Gastrocnemius medialis (tissue), 4 donors: Measurements from ENCODE around the gene RASA3. TPM values are rescaled to one million over a fixed set of nuclear protein-coding genes. Genes with fewer than 3 reads are reported as not detected.

Experiments
- ATAC-seq, 2 donors: fragments of 150-250 bp; one replicate each; pipeline ENCODE4 v1.9.1; 2016
- DNase-seq, 2 donors: peaks; one replicate each; pipeline ENCODE4 v3.0.0-alpha.2; 2019
- H3K27ac ChIP-seq, 4 donors: fragments of 200-600 bp; sonication (generic); 1 replicate in 1 of 4; 2 replicates in 3 of 4; pipeline ENCODE4 v1.5.1; 2016 to 2018; ENCODE audit warnings: mild to moderate bottlenecking in 2 of 4, moderate library complexity in 1 of 4
- H3K27me3 ChIP-seq, 3 donors: fragments of 200-600 bp; sonication (generic) in 2 of 3; 1 replicate in 1 of 3; 2 replicates in 2 of 3; pipeline versions ENCODE4 v1.5.1 to v1.6.0; 2016 to 2019; ENCODE audit warnings: mild to moderate bottlenecking in 1 of 3, moderate library complexity in 1 of 3
- H3K36me3 ChIP-seq, 2 donors: fragments of 200-600 bp; sonication (generic) in 1 of 2; one replicate each; pipeline ENCODE4 v1.5.1; 2017 to 2018
- H3K4me1 ChIP-seq, 2 donors: fragments of 200-600 bp; sonication (generic) in 1 of 2; one replicate each; pipeline ENCODE4 v1.5.1; 2016 to 2017; ENCODE audit warnings: mild to moderate bottlenecking in 2 of 2
- H3K4me3 ChIP-seq, 4 donors: fragments of 200-600 bp; sonication (generic) in 3 of 4; 1 replicate in 1 of 4; 2 replicates in 3 of 4; pipeline ENCODE4 v1.5.1; 2016 to 2019; ENCODE audit warnings: mild to moderate bottlenecking in 2 of 4
- H3K9me3 ChIP-seq, 3 donors: fragments of 200-600 bp; sonication (generic) in 2 of 3; 1 replicate in 1 of 3; 2 replicates in 2 of 3; pipeline ENCODE4 v1.5.1; 2016 to 2019
- CTCF ChIP-seq, 5 experiments: fragments of 450-650 bp in 3 of 5; fragments of 200-600 bp in 2 of 5; sonication (generic) in 2 of 5; IDR thresholded peaks in 4 of 5; conservative IDR thresholded peaks in 1 of 5; 1 replicate in 4 of 5; 2 replicates in 1 of 5; pipeline ENCODE4 v1.5.1; 2016 to 2019; ENCODE audit warnings: antibody characterized with exemption in 5 of 5, mild to moderate bottlenecking in 3 of 5, moderate library complexity in 3 of 5
- POLR2A ChIP-seq, 2 donors: fragments of 450-650 bp; IDR thresholded peaks; one replicate each; pipeline ENCODE4 v1.6.1; 2017; ENCODE audit warnings: antibody characterized with exemption in 2 of 2, mild to moderate bottlenecking in 2 of 2, moderate library complexity in 2 of 2
- in situ Hi-C, 4 donors: fragments of 200-750 bp; cut with MboI; loops; one replicate each; pipeline versions ENCODE4 v1.15.0 to v1.8.0; 2017; ENCODE audit warnings: low sequenced_read_pairs in 4 of 4
- intact Hi-C: fragments of 100-400 bp; cut with DNase I; formaldehyde crosslinking; loops from one replicate; pipeline ENCODE4 v1.15.1; 2023; ENCODE audit warnings: low total_unique reads
- total RNA-seq, 4 donors: library from RNA; depleted of rRNA; stranded (reverse); fragments of >200 nt; gene quantifications; one replicate each; pipeline versions ENCODE4 v1.1.0 to v1.2.3, GENCODE V29; 2016

RASA3 gene
- total RNA-seq, 4 donors from 2014 or later, result 3.4 to 22.2 (median 10.8) TPM

DNA sequence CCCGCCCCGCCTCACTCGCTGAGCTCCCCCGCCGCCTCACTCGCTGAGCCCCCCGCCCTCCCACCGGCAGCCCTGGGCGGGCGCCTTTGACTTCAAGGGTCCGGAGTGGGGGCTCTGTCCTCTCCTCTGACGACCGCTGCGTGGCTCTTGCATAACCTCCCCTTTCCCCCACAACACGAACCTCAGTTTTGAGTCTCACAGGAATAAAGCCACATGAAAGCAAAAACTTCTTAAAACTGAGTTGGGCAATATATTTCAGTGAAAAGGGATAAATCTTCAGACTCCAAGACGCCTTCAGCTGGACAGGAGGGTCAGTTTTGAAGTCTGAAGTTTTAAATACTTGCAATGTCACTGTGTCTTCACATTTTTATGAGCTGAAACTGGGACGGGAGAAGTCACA lies 87.9 kb downstream of the RASA3 start:
- peaks cover 6 to 7% of the 10 kb centered on the region in 2 donors for H3K4me1 ChIP-seq
- intact Hi-C loops, result loop anchor here (5.0 kb wide), 1 partner anchor 183 kb away; no protein-coding TSS in a partner anchor
- H3K27me3 ChIP-seq, result no peaks in the 10 kb centered on the region
- peak overlapping the region in 1 of 4 donors; percentile 11 for H3K27ac ChIP-seq
- peak; percentile 27 to 60 for ATAC-seq
- peak in 1 of 2 donors; percentile 48 for DNase-seq
- in situ Hi-C loops, result no loop called here
- no peaks in the 10 kb centered on the region for H3K36me3 ChIP-seq
- no peak overlapping the region for H3K4me3 ChIP-seq
- TF ChIP-seq POLR2A (IDR thresholded peaks at IDR 0.05), result no peak
- no peak for TF ChIP-seq CTCF (IDR thresholded peaks at IDR 0.05 in 4 of 5, conservative IDR thresholded peaks at IDR 0.05 in 1 of 5)
- no peaks in the 10 kb centered on the region for H3K9me3 ChIP-seq

DNA sequence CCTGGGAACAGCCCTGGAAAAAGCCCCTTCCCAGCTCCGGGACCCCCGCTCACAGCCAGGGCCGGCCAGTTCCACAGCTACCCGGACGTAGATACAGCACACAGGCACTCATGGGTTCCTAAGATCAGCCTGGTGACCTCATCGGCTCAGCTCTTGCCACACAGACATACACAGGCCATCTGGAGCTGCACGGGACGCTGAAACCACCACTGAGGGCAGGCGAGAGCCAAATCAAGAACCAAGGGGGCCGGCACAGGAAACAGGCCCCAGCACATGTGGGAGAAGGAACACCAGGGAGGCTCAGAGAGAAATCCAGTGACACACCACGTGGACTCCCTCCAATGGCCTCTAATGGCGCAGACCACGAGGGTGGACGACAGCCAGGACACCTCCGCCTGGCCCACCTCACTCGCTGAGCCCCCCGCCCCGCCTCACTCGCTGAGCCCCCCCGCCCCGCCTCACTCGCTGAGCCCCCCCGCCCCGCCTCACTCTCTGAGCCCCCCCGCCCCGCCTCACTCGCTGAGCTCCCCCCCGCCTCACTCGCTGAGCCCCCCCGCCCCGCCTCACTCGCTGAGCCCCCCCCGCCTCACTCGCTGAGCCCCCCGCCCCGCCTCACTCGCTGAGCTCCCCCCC lies 88.9 kb downstream of the RASA3 start:
- Histone ChIP-seq H3K27me3 (no peaks in the 10 kb centered on the region), H3K4me1 (peaks cover 6 to 8% of the 10 kb centered on the region in 2 donors), H3K27ac (peak overlapping the region in 3 of 4 donors; percentile 4 to 70 (median 59)), H3K36me3 (no peaks in the 10 kb centered on the region), H3K4me3 (peak overlapping the region in 1 of 4 donors; percentile 2), H3K9me3 (no peaks in the 10 kb centered on the region)
- in situ Hi-C loops, result no loop called here
- TF ChIP-seq CTCF (IDR thresholded peaks at IDR 0.05 in 4 of 5, conservative IDR thresholded peaks at IDR 0.05 in 1 of 5) (peak in 2 of 5 experiments; percentile 20 to 49), POLR2A (IDR thresholded peaks at IDR 0.05) (no peak)
- DNase-seq (peak; percentile 71 to 79), ATAC-seq (peak; percentile 85 to 96)
- intact Hi-C loops, result loop anchor here (5.0 kb wide), 1 partner anchor 184 kb away; no protein-coding TSS in a partner anchor

DNA sequence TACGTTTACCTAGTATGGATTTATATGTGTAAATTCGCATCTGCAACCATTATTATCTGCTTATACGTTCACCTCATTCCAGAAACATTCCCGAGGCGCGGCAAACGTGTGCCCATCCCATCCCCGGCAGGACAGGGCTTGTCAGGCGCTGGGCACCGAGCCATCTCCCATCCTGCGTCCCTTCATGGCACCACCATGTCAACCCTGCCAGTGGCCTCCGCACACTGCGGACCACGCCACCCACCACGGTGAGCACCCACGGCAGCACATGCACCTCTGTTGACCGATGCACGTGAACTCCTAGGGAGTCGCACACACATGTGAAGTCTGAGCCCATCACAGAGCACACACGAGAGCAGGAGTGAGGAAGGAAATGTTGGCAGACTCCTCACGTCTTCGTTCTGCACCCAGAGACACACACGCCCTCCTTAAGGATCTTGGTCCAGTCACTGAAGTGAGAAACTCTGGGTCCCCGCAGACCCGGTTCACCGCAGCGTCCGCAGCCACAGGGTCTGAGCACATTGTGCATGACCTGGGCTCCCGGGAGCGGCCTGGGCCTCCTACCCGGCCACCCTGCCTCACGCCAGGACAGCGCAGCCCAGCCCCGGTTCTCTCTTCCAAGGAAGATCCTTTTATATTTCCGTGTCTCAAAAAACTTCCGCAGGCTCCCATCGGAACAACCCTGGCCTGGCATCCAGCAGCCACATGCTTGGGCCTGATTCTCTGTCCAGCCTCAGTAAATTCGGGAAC lies 90.2 kb downstream of the RASA3 start:
- TF ChIP-seq POLR2A (IDR thresholded peaks at IDR 0.05) (no peak), CTCF (IDR thresholded peaks at IDR 0.05 in 4 of 5, conservative IDR thresholded peaks at IDR 0.05 in 1 of 5) (no peak)
- in situ Hi-C loops, result no loop called here
- Histone ChIP-seq H3K27me3 (no peaks in the 10 kb centered on the region), H3K9me3 (no peaks in the 10 kb centered on the region), H3K36me3 (no peaks in the 10 kb centered on the region), H3K27ac (peak overlapping the region in 1 of 4 donors; percentile 70), H3K4me3 (no peak overlapping the region), H3K4me1 (peaks cover 10 to 18% of the 10 kb centered on the region in 2 donors)
- DNase-seq (no peak), ATAC-seq (no peak)
- intact Hi-C loops, result loop anchor here (5.0 kb wide), 1 partner anchor 185 kb away; no protein-coding TSS in a partner anchor

GRCh38 chr13:114041493-114041892 lies 90.9 kb downstream of the RASA3 start:
- TF ChIP-seq CTCF (IDR thresholded peaks at IDR 0.05 in 4 of 5, conservative IDR thresholded peaks at IDR 0.05 in 1 of 5), result no peak
- no peak for TF ChIP-seq POLR2A (IDR thresholded peaks at IDR 0.05)
- H3K27ac ChIP-seq, result no peak overlapping the region
- intact Hi-C loops, result loop anchor here (5.0 kb wide), 1 partner anchor 186 kb away; no protein-coding TSS in a partner anchor
- H3K4me1 ChIP-seq, result peaks cover 18 to 20% of the 10 kb centered on the region in 2 donors
- H3K9me3 ChIP-seq, result no peaks in the 10 kb centered on the region
- no peak overlapping the region for H3K4me3 ChIP-seq
- ATAC-seq, result no peak
- in situ Hi-C loops, result no loop called here
- H3K36me3 ChIP-seq, result no peaks in the 10 kb centered on the region
- no peaks in the 10 kb centered on the region for H3K27me3 ChIP-seq
- DNase-seq, result no peak
